ENCODE results near the gene PPP4R2. TPM values are rescaled to one million over a fixed set of nuclear protein-coding genes. Genes with fewer than 3 reads are reported as not detected.

The PPP4R2 gene
- total and polyA plus RNA-seq, 2 of the 8 experiments (the other 6 are each of a cell fraction or from before 2014, with no cell fraction given), result 11.5 to 89.9 TPM

DNA sequence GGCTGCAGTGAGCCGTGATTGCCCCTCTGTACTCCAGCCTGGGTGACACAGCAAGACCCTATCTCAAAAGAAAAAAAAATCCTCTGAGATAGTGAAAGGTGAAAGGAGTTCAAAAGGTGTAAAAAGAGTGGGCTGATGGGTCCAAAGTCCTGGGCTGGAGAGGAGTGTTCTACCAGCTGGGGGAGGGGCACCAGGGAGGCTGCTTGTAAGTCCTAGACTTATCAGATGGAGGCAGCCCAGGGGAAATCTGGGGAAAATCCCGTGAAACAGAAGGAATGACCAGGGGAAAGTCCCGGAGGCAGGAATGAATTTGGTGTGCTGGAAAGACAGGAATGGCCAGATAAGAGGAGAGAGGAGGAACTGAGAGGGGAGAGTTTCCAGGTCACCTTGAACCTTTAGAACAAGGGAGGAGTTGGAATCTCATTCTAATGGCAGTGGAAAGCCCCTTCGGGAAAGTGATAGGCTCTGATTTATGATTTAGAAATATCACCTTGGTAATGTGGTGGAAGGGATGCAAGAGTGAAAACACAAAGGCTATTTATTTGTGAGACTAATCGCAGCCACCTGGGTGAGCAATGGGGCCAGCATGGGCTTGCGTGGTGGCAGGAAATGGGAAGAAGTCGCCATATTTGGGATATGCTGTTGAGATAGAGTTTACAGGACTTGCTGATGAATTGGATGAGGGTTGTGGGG, 23.4 kb upstream of the PPP4R2 start:
- no peak overlapping the region for H3K14ac ChIP-seq (ENCODE audit: insufficient read length)
- H4K20me1 ChIP-seq (replicated peaks in 1 of 2; ENCODE audit: control insufficient read depth in 1 of 2, insufficient read depth in 2 of 2, low read length in 2 of 2), result no peaks in the 10 kb centered on the region
- H3K27ac ChIP-seq (ENCODE audit: low read depth, low read length), result peak overlapping the region; percentile 40; the same call in 1 of the 2 replicates
- CTCF ChIA-PET (ENCODE audit: partially characterized antibody), result interaction anchor here (1.4 kb wide), 1 partner anchor 9 kb away, joined by 3 read pairs; no protein-coding TSS in a partner anchor
- no peak overlapping the region; a peak in 1 of 4 replicates for H3K4me2 ChIP-seq (ENCODE audit: insufficient read depth in 1 of 2, low read depth in 2 of 2, low read length in 2 of 2)
- H3K4me3 ChIP-seq (ENCODE audit: extremely low read depth in 1 of 4, insufficient read depth in 2 of 4, low read depth in 3 of 4, low read length in 4 of 4), result no peak overlapping the region
- no peak overlapping the region for H3K4ac ChIP-seq (replicated peaks; ENCODE audit: insufficient read length, low read depth, low read length)
- H3K9ac ChIP-seq (replicated peaks in 1 of 4; ENCODE audit: extremely low read depth in 1 of 4, low read depth in 3 of 4, low read length in 3 of 4), result no peak overlapping the region
- no peak overlapping the region for H2AK5ac ChIP-seq (ENCODE audit: low read depth, low read length)
- POLR2A ChIA-PET (ENCODE audit: partially characterized antibody), result interaction anchor here (1.2 kb wide), 1 partner anchor 23 kb away, joined by 5 read pairs; the partner anchor contains the start of gene PPP4R2
- 0 out of 2 replicates have a peak overlapping the region, but pooled peaks have one; percentile 22 for H4K8ac ChIP-seq (ENCODE audit: extremely low read depth, insufficient read depth, low read length)
- no peak overlapping the region for H3K18ac ChIP-seq (ENCODE audit: extremely low read depth, low read length)
- FAIRE-seq (no peak), DNase-seq (ENCODE audit: low read depth in 1 of 2, low spot score in 2 of 2) (no peak)
- H2BK20ac ChIP-seq (ENCODE audit: low read length), result no peak overlapping the region
- TF ChIP-seq, protein P1, sequence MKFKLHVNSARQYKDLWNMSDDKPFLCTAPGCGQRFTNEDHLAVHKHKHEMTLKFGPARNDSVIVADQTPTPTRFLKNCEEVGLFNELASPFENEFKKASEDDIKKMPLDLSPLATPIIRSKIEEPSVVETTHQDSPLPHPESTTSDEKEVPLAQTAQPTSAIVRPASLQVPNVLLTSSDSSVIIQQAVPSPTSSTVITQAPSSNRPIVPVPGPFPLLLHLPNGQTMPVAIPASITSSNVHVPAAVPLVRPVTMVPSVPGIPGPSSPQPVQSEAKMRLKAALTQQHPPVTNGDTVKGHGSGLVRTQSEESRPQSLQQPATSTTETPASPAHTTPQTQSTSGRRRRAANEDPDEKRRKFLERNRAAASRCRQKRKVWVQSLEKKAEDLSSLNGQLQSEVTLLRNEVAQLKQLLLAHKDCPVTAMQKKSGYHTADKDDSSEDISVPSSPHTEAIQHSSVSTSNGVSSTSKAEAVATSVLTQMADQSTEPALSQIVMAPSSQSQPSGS (IDR thresholded peaks at IDR 0.05; ENCODE audit: low read length), result no peak
- TF ChIP-seq RAD21 (IDR thresholded peaks at IDR 0.05 in 1 of 2, conservative IDR thresholded peaks at IDR 0.05 in 1 of 2; ENCODE audit: low read depth in 2 of 2, low read length in 2 of 2) (0 out of 4 replicates have a peak, but pooled peaks of 1 of the 2 experiments have one; percentile 2), SP1 (IDR thresholded peaks at IDR 0.05; ENCODE audit: low read depth, low read length) (0 out of 2 replicates have a peak, but pooled peaks have one; percentile 34)
- H3K56ac ChIP-seq (replicated peaks; ENCODE audit: insufficient read length, low read depth, low read length), result no peak overlapping the region
- H4K5ac ChIP-seq (ENCODE audit: insufficient read length, low read depth, low read length), result no peak overlapping the region
- no peaks in the 10 kb centered on the region; a peak in 1 of 7 replicates for H3K4me1 ChIP-seq (replicated peaks in 1 of 4; ENCODE audit: control insufficient read depth in 3 of 4, insufficient read depth in 4 of 4, low read length in 3 of 4)
- H3K36me3 ChIP-seq (ENCODE audit: control insufficient read depth in 2 of 4, insufficient read depth in 4 of 4, low read length in 3 of 4), result no peaks in the 10 kb centered on the region; a peak in 1 of 8 replicates
- H2BK15ac ChIP-seq (ENCODE audit: low read length), result no peak overlapping the region
- H2BK12ac ChIP-seq (ENCODE audit: low read depth, low read length), result no peak overlapping the region
- H3K79me1 ChIP-seq (ENCODE audit: low read depth, low read length), result no peaks in the 10 kb centered on the region
- H2AFZ ChIP-seq (ENCODE audit: low read length), result 0 out of 2 replicates have a peak overlapping the region, but pooled peaks have one; percentile 3
- no peaks in the 10 kb centered on the region for H3K27me3 ChIP-seq (replicated peaks in 1 of 4; ENCODE audit: control insufficient read depth in 3 of 4, extremely low read depth in 1 of 4, insufficient read depth in 3 of 4, low read length in 3 of 4)
- H3K79me2 ChIP-seq (ENCODE audit: control insufficient read depth in 1 of 2, insufficient read depth in 2 of 2, low read length in 2 of 2), result no peaks in the 10 kb centered on the region
- H2BK5ac ChIP-seq (ENCODE audit: low read depth, low read length), result no peak overlapping the region
- no peak overlapping the region for H3K23ac ChIP-seq (ENCODE audit: insufficient read length)
- 74% methylated on average over 7 of the region's 7 CpGs; no CpG with 5 or more reads in 1 of the 2 experiments for WGBS, 2 experiments (ENCODE audit: extremely low coverage in 1 of 2, insufficient coverage in 1 of 2, insufficient read length in 1 of 2, insufficient replicate concordance in 2 of 2, low coverage in 1 of 2, low lambda C conversion rate in 2 of 2, missing lambda C conversion rate in 1 of 2)
- no peak overlapping the region for H2BK120ac ChIP-seq (replicated peaks; ENCODE audit: low read depth, low read length)
- no peaks in the 10 kb centered on the region for H3K9me3 ChIP-seq (ENCODE audit: insufficient read depth in 2 of 2, low read depth in 1 of 2, low read length in 1 of 2)
- H3K23me2 ChIP-seq (ENCODE audit: low read depth, low read length), result no peaks in the 10 kb centered on the region
- no peak overlapping the region for H4K91ac ChIP-seq (replicated peaks; ENCODE audit: insufficient read length, low read length)

Measured in H1 (cell line).